Uterus (tissue), 4 donors: ENCODE data around the gene MAGEA9. TPM values are rescaled to one million over a fixed set of nuclear protein-coding genes. Genes with fewer than 3 reads are reported as not detected.
"Not testable (repeated sequence)": the region's sequence is repeated elsewhere in the genome, so short reads cannot be mapped to it uniquely, and the experiment has no call there.

ENCODE experiments used
- DNase-seq, 2 donors: peaks; one replicate each; pipeline ENCODE4 v3.0.0-alpha.2; 2019 to 2020
- H3K27ac ChIP-seq, 2 donors: fragments of 200-600 bp; sonication (generic); 1 replicate in 1 of 2; 2 replicates in 1 of 2; pipeline ENCODE4 v1.5.1; 2016 to 2018
- H3K27me3 ChIP-seq, 2 donors: fragments of 200-600 bp; sonication (generic); one replicate each; pipeline ENCODE4 v1.5.1; 2018 to 2019; ENCODE audit warnings: control low read depth in 1 of 2
- H3K36me3 ChIP-seq, 2 donors: fragments of 200-600 bp; sonication (generic); one replicate each; pipeline ENCODE4 v1.5.1; 2019; ENCODE audit warnings: control low read depth in 1 of 2
- H3K4me1 ChIP-seq, 2 donors: fragments of 200-600 bp; sonication (generic); one replicate each; pipeline ENCODE4 v1.5.1; 2018 to 2019; ENCODE audit warnings: control low read depth in 1 of 2
- H3K4me3 ChIP-seq, 2 donors: fragments of 200-600 bp; sonication (generic); 1 replicate in 1 of 2; 2 replicates in 1 of 2; pipeline ENCODE4 v1.5.1; 2018 to 2019; ENCODE audit warnings: mild to moderate bottlenecking in 1 of 2
- H3K9me3 ChIP-seq, 2 donors: fragments of 200-600 bp; sonication (generic); one replicate each; pipeline ENCODE4 v1.5.1; 2019; ENCODE audit warnings: control low read depth in 1 of 2
- POLR2A ChIP-seq, 2 donors: fragments of 450-650 bp; IDR thresholded peaks; one replicate each; pipeline ENCODE4 v1.6.1; 2016; ENCODE audit warnings: antibody characterized with exemption in 2 of 2, mild to moderate bottlenecking in 1 of 2, moderate library complexity in 1 of 2
- intact Hi-C: fragments of 100-400 bp; cut with DNase I; formaldehyde crosslinking; loops from one replicate; pipeline ENCODE4 v1.15.1; 2023; ENCODE audit warnings: low total_unique reads
- total RNA-seq, 4 donors: library from RNA; depleted of rRNA in 3 of 4; stranded (reverse); fragments of >200 nt in 3 of 4; gene quantifications; one replicate each; pipeline versions ENCODE4 v1.1.0 to v1.2.4, GENCODE V29; 2014 to 2023
- TF ChIP-seq, protein P1 (sequence below), 4 experiments: fragments of 200-600 bp in 2 of 4; fragments of 450-650 bp in 2 of 4; sonication (generic) in 2 of 4; IDR thresholded peaks; one replicate each; pipeline ENCODE4 v1.5.1; 2016 to 2019; ENCODE audit warnings: antibody characterized with exemption in 4 of 4, mild to moderate bottlenecking in 2 of 4, moderate library complexity in 1 of 4
- donor health status: DM: yes; HTN: yes; CAD: no.

Gene MAGEA9, protein sequence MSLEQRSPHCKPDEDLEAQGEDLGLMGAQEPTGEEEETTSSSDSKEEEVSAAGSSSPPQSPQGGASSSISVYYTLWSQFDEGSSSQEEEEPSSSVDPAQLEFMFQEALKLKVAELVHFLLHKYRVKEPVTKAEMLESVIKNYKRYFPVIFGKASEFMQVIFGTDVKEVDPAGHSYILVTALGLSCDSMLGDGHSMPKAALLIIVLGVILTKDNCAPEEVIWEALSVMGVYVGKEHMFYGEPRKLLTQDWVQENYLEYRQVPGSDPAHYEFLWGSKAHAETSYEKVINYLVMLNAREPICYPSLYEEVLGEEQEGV
- not detected for total RNA-seq

GRCh38 chrX:149781727-149782126 is at the start of gene MAGEA9:
TSS of gene MAGEA9 (plus strand) at chrX:149781930. CDS start at chrX:149786211, 4,281 bp downstream.
- H3K27me3 ChIP-seq, H3K4me3 ChIP-seq, intact Hi-C loops, H3K36me3 ChIP-seq, DNase-seq, H3K27ac ChIP-seq, H3K9me3 ChIP-seq, H3K4me1 ChIP-seq: not testable (repeated sequence)

DNA sequence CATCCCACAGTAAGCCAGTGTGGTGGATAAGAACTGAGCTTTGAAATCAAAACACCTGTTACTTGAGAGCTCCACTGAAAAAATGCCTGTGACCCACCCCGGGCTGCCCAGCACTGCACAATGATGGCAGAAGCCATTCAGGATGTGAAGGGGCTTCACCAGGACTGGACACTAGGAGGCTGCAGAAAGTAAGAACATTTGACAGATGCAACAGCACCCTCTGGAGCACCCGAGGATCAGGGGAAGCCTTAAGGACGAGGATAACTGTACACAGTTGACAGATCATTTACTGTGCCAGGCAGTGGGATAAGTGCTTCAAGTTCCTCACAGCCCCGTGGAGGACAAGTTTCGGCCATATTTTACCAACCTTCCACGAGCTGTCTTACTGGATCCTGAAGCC is 39.5 kb upstream of the MAGEA9 start:
- H3K4me1 ChIP-seq, intact Hi-C loops, H3K4me3 ChIP-seq, DNase-seq, H3K9me3 ChIP-seq, H3K36me3 ChIP-seq, H3K27me3 ChIP-seq, H3K27ac ChIP-seq: not testable (repeated sequence)

- H3K4me1 ChIP-seq, H3K36me3 ChIP-seq, intact Hi-C loops, H3K27ac ChIP-seq, H3K9me3 ChIP-seq, DNase-seq, H3K4me3 ChIP-seq, H3K27me3 ChIP-seq: not testable (repeated sequence)
Measured at GRCh38 chrX:149746390-149747007, 35.2 kb upstream of the MAGEA9 start.

DNA sequence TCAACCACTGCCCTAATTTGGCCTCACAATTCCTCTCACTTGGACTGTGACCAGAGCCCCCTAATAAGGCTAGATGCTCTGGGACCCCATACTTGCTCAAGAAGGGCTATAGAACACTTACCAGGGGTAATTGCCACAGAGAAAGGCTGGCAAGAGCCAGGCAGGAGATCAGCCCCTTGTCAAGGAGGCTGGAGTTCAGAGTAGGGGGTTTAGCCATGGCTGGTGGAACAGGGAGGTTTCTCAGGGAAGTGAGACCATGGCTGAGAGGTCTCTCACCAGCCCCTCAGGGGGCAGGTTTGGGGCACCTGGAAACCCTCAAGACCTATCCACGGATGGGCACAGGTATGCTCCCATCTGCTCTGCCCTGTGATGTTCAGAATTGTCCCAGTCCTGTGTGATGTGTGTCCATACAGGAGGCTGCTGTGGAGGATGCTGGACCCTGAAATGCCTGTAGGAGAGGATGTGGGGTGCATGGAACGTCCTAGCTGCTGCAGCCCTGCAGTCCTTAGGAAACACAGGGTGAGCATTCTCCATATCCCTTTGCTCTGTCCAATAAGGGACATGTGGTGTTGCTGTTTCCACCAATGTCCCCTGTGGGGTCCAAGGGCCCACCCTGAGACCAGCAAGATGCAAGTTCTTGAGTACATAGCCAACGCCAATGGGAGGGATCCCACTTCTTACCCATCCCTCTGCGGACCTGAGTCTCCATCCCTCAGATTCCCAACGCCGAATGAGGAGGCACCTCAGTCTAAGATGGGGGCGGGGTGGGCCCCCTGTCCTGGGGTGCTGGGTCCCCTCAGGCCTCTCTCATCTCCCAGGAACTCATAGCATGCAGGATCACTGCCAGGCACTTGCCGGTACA is 24.3 kb upstream of the MAGEA9 start:
- Histone ChIP-seq H3K36me3 (no peaks in the 10 kb centered on the region), H3K4me3 (no peak overlapping the region), H3K27me3 (no peaks in the 10 kb centered on the region), H3K4me1 (no peaks in the 10 kb centered on the region), H3K27ac (no peak overlapping the region), H3K9me3 (no peaks in the 10 kb centered on the region)
- intact Hi-C loops = no loop called here
- no peak for DNase-seq
- TF ChIP-seq POLR2A (IDR thresholded peaks at IDR 0.05) = no peak
- TF ChIP-seq, protein P1, sequence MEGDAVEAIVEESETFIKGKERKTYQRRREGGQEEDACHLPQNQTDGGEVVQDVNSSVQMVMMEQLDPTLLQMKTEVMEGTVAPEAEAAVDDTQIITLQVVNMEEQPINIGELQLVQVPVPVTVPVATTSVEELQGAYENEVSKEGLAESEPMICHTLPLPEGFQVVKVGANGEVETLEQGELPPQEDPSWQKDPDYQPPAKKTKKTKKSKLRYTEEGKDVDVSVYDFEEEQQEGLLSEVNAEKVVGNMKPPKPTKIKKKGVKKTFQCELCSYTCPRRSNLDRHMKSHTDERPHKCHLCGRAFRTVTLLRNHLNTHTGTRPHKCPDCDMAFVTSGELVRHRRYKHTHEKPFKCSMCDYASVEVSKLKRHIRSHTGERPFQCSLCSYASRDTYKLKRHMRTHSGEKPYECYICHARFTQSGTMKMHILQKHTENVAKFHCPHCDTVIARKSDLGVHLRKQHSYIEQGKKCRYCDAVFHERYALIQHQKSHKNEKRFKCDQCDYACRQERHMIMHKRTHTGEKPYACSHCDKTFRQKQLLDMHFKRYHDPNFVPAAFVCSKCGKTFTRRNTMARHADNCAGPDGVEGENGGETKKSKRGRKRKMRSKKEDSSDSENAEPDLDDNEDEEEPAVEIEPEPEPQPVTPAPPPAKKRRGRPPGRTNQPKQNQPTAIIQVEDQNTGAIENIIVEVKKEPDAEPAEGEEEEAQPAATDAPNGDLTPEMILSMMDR (IDR thresholded peaks at IDR 0.05) = no peak

GRCh38 chrX:149758068-149758714 is 23.5 kb upstream of the MAGEA9 start:
- TF ChIP-seq, protein P1 (IDR thresholded peaks at IDR 0.05) = no peak
- TF ChIP-seq POLR2A (IDR thresholded peaks at IDR 0.05) = no peak
- no peaks in the 10 kb centered on the region for H3K36me3 ChIP-seq
- no peaks in the 10 kb centered on the region for H3K9me3 ChIP-seq
- intact Hi-C loops = no loop called here
- H3K4me1 ChIP-seq = no peaks in the 10 kb centered on the region
- H3K27ac ChIP-seq = no peak overlapping the region
- H3K27me3 ChIP-seq = no peaks in the 10 kb centered on the region
- no peak overlapping the region for H3K4me3 ChIP-seq
- no peak for DNase-seq

DNA sequence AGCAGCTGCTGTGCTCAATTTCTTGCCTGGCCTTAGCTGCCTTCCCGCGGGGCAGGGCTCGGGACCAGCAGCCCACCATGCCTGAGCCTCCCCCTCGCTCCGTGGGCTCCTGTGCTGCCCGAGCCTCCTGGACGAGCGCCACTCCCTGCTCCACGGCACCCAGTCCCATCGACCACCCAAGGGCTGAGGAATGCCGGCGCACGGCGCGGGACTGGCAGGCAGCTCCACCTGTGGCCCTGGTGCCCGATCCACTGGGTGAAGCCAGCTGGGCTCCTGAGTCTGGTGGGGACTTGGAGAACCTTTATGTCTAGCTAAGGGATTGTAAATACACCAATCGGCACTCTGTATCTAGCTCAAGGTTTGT is 23.0 kb upstream of the MAGEA9 start:
- DNase-seq = not testable (repeated sequence)

GRCh38 chrX:149759824-149760223 is 21.9 kb upstream of the MAGEA9 start:
- H3K4me1 ChIP-seq = no peaks in the 10 kb centered on the region
- H3K4me3 ChIP-seq = no peak overlapping the region
- no peak overlapping the region for H3K27ac ChIP-seq
- intact Hi-C loops = no loop called here
- no peaks in the 10 kb centered on the region for H3K27me3 ChIP-seq
- no peak for DNase-seq
- H3K9me3 ChIP-seq = no peaks in the 10 kb centered on the region
- H3K36me3 ChIP-seq = no peaks in the 10 kb centered on the region
- TF ChIP-seq, protein P1 (IDR thresholded peaks at IDR 0.05) = no peak
- no peak for TF ChIP-seq POLR2A (IDR thresholded peaks at IDR 0.05)

More for the DNA sequence above, 23.0 kb upstream of the MAGEA9 start:
- intact Hi-C loops, H3K27me3 ChIP-seq, H3K27ac ChIP-seq, H3K36me3 ChIP-seq, H3K9me3 ChIP-seq, H3K4me3 ChIP-seq, H3K4me1 ChIP-seq: not testable (repeated sequence)
